Neural progenitor cell (in vitro differentiated cells): ENCODE data around the gene DYTN.

Experiments
- CTCF ChIP-seq: fragments of 200-600 bp; sonication (generic); IDR thresholded peaks from 2 replicates; pipeline ENCODE4 v1.5.1; 2017; ENCODE audit warnings: antibody characterized with exemption, mild to moderate bottlenecking
- EZH2 ChIP-seq: fragments of 200-600 bp; sonication (generic); IDR thresholded peaks from 2 replicates; pipeline ENCODE4 v1.6.1; 2017; ENCODE audit warnings: antibody characterized with exemption, mild to moderate bottlenecking, moderate library complexity
- EZH2phosphoT487 ChIP-seq: fragments of 200-600 bp; sonication (generic); IDR thresholded peaks from 2 replicates; pipeline ENCODE4 v1.6.1; 2017; ENCODE audit warnings: antibody characterized with exemption

- no peak for TF ChIP-seq CTCF
- TF ChIP-seq EZH2phosphoT487: no peak
- TF ChIP-seq EZH2: no peak
Measured at GRCh38 chr2:206708286-206708685, 9.9 kb downstream of the DYTN start.
